Upper lobe of left lung (tissue), 4 donors: ENCODE measurements around the gene UNC5C.

Experiments
- CTCF ChIP-seq, 6 experiments: fragments of 450-650 bp in 4 of 6; fragments of 200-600 bp in 2 of 6; sonication (generic) in 2 of 6; IDR thresholded peaks; one replicate each; pipeline ENCODE4 v1.5.1; 2016 to 2019; ENCODE audit warnings: antibody characterized with exemption in 6 of 6
- EP300 ChIP-seq, 4 donors: sonication (generic); formaldehyde crosslinking; IDR thresholded peaks; one replicate each; pipeline ENCODE4 v1.5.1; 2017; ENCODE audit warnings: antibody characterized with exemption in 4 of 4, control low read depth in 2 of 4
- POLR2A ChIP-seq, 4 donors: fragments of 450-650 bp; IDR thresholded peaks; one replicate each; pipeline ENCODE4 v1.5.1; 2016 to 2017; ENCODE audit warnings: antibody characterized with exemption in 4 of 4, mild to moderate bottlenecking in 2 of 4

- TF ChIP-seq EP300 (IDR thresholded peaks at IDR 0.05) (no peak), CTCF (IDR thresholded peaks at IDR 0.05) (no peak), POLR2A (IDR thresholded peaks at IDR 0.05) (no peak)
Measured at GRCh38 chr4:95505151-95505550, 43.6 kb downstream of the UNC5C start.
